GM12874 (cell line): ENCODE measurements around the gene SORCS1.

ENCODE experiments used
- TF ChIP-seq, protein P1 (sequence below): IDR thresholded peaks from 2 replicates; pipeline ENCODE4 v1.5.1; 2011; ENCODE audit warnings: low read depth, mild to moderate bottlenecking, control low read depth, low read length, moderate library complexity; ENCODE audit not compliant: insufficient read depth

The SORCS1 gene

DNA sequence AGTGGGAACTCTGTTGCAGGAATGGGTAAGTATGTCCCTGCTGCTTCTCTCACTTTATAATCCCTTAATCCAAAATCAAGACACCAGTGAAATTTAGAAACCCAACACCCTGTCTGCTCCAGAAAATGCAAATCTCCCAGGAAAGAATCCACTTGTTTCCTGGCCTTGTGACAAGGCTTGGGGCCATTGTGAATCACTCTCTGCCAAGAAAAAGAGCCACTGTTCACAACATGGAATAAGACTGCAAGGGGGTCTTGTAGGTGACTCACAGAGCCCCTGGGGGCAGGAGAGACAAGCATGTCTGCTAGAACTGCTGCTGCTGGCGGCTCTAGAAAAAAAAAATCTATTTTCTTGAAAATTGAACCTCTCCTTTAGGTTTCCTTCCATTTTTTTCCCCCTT lies 191.2 kb downstream of the SORCS1 start:
- TF ChIP-seq, protein P1, sequence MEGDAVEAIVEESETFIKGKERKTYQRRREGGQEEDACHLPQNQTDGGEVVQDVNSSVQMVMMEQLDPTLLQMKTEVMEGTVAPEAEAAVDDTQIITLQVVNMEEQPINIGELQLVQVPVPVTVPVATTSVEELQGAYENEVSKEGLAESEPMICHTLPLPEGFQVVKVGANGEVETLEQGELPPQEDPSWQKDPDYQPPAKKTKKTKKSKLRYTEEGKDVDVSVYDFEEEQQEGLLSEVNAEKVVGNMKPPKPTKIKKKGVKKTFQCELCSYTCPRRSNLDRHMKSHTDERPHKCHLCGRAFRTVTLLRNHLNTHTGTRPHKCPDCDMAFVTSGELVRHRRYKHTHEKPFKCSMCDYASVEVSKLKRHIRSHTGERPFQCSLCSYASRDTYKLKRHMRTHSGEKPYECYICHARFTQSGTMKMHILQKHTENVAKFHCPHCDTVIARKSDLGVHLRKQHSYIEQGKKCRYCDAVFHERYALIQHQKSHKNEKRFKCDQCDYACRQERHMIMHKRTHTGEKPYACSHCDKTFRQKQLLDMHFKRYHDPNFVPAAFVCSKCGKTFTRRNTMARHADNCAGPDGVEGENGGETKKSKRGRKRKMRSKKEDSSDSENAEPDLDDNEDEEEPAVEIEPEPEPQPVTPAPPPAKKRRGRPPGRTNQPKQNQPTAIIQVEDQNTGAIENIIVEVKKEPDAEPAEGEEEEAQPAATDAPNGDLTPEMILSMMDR = no peak

DNA sequence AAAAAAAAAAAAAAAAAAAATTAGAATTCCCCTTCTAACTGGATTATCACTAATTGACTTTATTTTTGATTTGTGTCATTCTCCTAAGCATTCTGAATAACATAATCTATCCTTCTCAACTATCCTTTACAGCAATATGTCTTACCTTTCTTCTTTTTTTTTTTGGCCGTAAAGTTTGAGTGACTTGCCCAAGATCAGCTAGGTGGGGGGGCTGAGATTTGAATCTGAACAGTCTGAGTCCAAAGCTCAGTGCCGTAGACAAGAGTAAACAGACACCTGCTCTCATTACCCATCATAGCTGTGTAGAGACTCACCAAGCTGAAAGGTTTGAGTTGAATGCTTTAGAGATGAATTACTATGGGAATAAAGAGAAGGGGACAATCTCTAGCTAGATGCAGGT lies 192.1 kb downstream of the SORCS1 start:
- TF ChIP-seq, protein P1 = no peak

- TF ChIP-seq, protein P1 = no peak
Measured at GRCh38 chr10:106971411-106971831, 193.1 kb downstream of the SORCS1 start.

DNA sequence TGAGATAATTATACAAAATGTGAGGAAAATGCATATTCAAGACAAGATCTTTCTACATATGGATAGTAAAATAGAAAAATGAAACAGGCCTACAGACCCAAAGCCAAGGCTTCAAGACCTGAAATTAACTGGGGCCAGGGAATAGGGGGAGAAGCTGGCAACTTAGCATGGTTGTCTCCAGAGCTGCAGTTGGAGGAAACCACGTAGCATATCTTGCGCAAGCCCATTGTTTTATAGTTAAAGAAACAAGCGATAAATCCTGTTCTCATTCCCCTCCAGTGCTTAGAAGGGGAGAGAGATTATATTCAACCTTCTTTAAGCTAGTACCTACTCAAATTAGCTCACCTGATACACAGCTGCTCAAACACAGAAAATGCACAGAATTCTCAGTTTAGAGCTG lies 197.1 kb downstream of the SORCS1 start:
- TF ChIP-seq, protein P1 = no peak

- TF ChIP-seq, protein P1 = no peak
Measured at GRCh38 chr10:106960812-106961211, 203.7 kb downstream of the SORCS1 start.

- TF ChIP-seq, protein P1 = no peak
Measured at GRCh38 chr10:106959521-106959920, 205.0 kb downstream of the SORCS1 start.

GRCh38 chr10:106958589-106959361 lies 205.7 kb downstream of the SORCS1 start:
- TF ChIP-seq, protein P1 = no peak
